CD4-positive, alpha-beta T cell treated with Interleukin-17A for 1 hour (primary cell): ENCODE results near the gene TBX10.
"Not testable (repeated sequence)": the region's sequence is repeated elsewhere in the genome, so short reads cannot be mapped to it uniquely, and the experiment has no call there.

Source experiments
- DNase-seq: peaks from one replicate; pipeline ENCODE4 v3.0.0-alpha.2; 2020

The TBX10 gene

DNA sequence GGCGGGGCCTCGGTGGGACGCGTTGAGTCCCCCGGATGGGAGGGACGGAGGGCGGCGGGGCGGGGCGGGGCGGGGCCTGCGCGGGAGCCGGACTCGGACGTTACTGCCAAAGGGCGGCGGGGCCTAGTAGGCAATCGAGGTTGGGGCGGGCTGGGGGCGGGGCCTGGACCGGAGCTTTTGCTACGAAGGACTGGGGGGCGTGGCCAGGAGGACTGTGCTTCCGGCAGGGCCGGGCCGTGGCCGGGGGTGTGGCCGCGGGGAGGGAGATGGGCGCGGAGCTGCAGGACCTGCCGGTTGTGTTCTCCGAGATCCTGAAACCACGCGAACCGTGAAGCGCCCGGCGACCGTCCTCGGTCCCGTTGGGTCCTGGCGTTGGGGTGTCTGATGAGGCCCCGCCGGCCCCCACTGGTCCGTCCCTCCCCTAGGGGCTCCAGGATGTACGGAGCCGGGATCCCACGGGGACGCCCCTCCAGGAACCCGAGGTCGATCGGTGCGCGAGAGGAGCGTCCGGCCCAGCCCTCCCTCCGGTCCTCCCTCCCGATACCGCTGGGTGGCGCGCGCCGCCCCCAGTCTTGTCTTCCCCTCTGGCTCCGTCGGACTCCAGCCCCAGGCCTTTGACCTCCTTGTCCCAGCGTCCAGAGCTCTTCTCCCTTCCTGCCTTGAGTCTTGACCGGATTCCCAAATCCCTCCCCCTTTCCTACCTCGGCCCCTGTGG, 9.2 kb downstream of the TBX10 start:
- peak; percentile 96 for DNase-seq

DNA sequence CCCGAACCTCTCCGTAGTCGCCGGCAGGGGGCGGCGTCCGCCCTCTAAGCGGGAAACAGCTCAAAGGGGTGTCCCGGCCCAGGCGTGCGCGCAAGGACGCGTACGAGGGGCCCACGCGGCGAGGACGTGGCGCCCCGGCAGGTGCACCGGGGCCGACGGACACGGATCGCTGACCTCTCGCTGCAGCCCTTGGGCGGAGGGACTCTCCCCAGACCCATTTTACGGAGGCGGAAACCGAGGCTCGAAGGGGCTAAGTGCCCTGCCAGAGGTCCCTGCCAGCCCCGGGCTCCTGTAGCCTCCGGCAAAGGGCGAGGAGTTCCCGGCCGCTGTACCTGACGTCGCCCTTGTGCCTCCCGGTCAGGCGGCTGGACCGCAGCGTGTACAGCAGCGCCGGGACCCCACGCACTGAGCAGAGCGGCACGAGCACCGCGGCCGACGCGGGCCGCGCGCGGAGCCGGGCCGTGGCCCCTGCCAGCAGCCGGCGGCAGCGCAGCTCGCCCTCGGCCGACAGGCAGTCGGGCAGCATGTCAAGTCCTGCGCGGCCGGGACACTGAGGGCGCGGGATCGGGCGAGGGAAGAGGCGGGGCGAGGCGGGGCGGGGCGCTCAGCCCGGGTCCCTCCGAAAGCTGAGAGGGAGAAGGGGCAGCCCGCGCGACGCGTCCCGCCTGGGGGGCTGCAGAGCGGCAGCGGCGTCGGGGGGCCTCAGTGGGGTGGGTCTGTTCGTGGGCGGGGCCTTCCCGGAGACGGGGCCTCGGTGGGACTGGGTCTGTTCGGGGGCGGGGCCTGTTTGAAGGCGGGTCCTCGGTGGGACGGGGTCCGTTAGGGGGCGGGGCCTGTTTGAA, 10.0 kb downstream of the TBX10 start, which contains the start of gene NUDT8:
Gene NUDT8, minus strand, starts transcription at position 552 of the 842 bp plus-strand sequence. Its CDS starts 26 bp downstream, at position 526.
- peak; percentile 88 for DNase-seq

DNA sequence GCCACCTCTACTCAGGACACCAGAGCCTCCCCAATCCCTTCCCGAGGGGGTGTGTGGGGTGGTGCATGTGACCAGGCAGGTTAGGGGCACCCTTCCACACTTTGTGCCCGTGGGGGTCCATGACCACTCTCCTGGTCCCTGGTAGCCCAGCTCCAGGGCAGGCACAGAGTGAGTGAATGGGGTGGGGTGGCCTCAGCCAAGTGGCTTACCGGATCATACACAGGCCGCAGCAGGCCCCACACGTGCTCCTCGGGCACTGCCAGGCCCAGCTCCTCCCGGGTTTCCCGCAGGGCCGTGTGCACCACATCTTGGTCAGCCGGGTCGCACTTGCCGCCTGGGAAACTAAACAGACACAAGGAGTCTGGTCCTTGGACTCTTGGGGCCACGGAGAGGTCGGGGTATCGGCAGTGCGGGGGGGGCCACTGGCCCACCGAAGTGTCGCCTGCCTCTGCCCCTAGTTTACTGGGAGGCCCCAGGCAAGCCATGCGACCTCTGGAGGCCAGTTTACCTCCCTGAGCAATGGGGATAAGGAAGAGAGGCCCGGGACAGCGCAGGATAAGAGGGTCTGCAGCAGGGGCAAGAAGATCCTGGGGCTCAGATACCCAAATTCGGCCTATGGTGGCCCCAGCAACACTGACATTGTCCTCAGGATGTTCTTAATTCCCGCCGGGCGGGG, 10.7 kb downstream of the TBX10 start:
- DNase-seq, result no peak

DNA sequence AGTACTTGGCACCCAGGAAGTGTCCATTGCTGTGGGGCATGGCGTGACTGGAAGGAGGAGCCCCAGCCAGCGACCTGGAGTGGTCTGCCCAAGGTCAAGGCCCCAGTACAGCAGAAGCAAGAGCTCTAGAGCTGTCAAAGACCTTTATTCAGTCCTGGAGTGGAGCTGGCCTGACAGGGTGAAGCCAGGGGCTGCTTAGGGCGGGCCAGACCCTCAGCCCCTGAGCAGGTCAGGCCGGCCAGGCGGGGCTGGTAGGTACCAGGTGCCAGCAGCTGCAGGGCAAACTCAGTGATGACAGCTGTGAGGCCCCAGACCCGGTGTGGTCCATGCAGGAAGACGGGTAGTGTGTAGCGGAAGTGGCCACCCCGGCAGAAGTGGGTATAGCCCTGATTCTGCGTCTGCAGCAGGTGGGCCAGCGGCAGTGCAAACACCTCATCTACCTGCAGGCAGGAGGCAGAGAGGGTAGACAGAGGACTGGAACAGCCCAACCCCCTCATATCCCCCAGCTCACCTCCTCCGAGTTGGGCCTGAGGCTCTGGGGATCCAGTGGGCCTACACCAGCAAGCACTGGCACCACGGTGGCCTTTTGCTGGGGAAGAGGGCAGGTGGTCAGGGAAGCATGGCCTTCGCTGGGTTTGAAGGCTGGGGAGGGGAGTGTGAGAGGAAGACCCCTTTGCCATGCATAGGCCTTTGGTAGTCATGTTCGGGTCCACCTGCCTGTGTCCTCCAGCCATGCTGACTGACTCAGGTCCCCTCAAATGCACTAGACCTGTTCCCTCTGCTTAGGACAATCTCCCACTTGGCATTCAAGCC, 11.5 kb downstream of the TBX10 start:
- DNase-seq, result no peak

DNA sequence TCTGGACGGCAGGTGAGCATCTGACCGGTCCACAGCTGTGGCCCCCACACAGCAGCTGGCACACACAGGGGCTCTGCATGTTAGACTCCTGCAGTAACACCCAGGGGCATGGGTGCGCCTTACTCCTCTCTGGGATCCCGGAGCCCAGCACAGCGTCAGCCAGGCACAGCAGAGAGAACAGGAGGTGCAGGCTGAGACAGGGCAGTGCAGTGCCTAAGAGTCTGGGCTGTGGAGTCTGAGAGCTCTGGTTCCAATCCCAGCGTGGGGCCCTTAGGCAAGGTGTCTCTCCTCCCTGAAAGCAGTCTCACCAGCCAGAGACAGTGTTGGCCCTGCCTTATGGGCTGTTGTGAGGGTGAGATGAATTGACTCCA, 12.1 kb downstream of the TBX10 start:
- no peak for DNase-seq

DNA sequence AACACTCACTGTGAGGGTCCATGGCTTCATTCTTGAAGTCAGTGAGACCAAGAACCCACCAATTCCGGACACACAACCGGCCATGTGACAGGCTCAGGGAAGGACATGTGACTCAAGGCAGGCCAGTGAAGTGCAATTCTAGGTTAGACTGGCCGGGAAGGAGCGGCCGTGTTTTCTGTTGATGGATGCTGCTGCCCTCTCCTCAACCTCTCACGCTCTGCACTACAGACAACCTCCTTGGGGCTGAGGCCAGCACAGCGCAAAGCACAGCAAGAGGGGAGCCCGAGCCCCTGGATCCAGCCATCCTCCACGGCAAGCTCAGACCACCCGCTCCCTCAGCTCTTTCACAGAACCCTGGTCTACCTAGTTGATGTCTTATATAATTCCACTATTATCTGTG, 12.6 kb downstream of the TBX10 start:
- no peak for DNase-seq

DNA sequence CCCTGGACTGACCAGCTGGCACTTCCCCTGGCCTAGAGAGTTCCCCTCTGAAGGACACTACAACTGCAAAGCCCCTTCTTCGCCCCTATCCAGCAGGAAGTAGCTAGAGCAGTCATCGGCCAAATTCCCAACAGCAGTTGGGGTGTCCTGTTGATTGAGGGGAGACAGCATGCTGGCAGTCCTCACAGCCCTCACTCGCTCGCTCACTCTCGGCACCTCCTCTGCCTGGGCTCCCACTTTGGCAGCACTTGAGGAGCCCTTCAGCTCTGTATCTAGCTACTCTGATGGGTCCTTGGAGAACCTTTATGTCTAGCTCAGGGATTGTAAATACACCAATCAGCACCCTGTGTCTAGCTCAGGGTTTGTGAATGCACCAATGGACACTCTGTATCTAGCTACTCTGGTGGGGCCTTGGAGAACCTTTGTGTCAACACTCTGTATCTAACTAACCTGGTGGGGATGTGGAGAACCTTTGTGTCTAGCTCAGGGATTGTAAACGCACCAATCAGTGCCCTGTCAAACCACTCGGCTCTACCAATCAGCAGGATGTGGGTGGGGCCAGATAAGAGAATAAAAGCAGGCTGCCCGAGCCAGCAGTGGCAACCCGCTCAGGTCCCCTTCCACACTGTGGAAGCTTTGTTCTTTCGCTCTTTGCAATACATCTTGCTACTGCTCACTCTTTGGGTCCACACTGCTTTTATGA, 13.3 kb downstream of the TBX10 start:
- DNase-seq, result not testable (repeated sequence)

DNA sequence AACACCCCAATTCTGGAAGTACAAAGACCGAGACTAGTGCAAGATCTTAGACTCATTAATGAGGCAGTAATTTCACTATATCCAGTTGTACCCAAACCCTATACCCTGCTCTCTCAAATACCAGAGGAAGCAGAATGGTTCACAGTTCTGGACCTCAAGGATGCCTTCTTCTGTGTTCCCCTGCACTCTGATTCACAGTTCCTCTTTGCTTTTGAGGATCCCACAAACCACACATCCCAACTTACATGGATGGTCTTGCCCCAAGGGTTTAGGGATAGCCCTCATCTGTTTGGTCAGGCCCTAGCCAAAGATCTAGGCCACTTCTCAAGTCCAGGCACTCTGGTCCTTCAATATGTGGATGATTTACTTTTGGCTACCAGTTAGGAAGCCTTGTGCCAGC, 15.8 kb downstream of the TBX10 start:
- not testable (repeated sequence) for DNase-seq

DNA sequence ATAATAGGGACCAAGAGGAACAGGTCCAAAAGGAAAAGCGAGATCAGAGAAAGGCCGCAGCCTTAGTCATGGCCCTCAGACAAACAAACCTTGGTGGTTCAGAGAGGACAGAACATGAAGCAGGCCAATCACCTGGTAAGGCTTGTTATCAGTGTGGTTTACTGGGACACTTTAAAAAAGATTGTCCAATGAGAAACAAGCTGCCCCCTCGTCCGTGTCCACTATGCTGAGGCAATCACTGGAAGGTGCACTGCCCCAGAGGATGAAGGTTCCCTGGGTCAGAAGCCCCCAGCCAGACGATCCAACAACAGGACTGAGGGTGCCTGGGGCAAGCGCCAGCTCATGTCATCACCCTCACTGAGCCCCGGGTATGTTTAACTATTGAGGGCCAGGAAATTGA, 16.7 kb downstream of the TBX10 start:
- DNase-seq, result not testable (repeated sequence)

DNA sequence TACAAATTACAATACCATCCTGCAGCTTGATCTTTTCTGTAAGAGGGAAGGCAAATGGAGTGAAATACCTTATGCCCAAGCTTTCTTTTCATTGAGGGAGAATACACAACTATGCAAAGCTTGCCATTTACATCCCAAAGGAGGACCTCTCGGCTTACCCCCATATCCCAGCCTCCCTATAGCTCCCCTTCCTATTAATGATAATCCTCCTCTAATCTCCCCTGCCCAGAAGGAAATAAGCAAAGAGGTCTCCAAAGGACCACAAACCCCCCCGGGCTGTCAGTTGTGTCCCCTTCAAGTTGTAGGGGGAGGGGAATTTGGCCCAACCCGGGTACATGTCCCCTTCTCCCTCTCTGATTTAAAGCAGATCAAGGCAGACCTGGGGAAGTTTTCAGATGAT, 17.6 kb downstream of the TBX10 start:
- not testable (repeated sequence) for DNase-seq

DNA sequence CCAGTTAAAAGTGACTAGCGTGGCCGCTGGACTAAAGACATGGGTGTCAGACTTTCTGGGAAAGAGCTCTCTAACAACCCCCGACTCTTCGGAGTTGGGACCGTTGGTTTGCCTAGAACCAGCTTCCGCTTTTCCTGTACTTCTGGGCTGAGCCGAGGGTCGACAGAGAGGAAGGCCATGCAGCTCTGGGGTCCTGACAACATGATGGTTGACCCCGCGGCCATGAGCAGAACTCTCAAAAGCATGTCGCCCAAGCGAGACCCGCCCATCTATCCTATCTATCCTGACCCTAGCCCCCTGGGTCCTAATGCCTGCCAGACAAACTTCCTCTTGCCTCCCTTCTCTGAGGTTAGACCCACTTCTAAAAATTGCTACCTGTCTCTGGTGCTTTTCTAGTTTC, 18.9 kb downstream of the TBX10 start:
- DNase-seq, result not testable (repeated sequence)

DNA sequence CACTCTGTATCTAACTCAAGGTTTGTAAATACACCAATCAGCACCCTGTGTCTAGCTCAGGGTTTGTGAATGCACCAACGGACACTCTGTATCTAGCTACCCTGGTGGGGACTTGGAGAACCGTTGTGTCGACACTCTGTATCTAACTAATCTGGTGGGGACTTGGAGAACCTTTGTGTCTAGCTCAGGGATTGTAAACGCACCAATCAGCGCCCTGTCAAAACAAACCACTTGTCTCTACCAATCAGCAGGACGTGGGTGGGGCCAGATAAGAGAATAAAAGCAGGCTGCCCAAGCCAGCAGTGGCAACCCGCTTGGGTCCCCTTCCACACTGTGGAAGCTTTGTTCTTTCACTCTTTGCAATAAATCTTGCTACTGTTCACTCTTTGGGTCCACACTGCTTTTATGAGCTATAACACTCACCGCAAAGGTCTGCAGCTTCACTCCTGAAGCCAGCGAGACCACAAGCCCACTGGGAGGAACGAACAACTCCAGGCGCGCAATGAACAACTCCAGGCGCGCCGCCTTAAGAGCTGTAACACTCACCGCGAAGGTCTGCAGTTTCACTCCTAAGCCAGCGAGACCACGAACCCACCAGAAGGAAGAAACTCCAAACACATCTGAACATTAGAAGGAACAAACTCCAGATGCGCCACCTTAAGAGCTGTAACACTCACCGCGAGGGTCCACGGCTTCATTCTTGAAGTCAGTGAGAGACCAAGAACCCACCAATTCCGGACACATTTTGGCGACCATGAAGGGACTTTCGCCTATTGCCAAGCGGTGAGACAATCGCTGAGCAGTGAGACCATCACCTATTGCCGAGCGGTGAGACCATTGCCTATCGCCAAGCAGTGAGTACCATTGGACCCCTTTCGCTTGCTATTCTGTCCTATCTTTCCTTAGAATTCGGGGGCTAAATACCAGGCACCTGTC, 19.6 kb downstream of the TBX10 start:
- DNase-seq, result not testable (repeated sequence)

DNA sequence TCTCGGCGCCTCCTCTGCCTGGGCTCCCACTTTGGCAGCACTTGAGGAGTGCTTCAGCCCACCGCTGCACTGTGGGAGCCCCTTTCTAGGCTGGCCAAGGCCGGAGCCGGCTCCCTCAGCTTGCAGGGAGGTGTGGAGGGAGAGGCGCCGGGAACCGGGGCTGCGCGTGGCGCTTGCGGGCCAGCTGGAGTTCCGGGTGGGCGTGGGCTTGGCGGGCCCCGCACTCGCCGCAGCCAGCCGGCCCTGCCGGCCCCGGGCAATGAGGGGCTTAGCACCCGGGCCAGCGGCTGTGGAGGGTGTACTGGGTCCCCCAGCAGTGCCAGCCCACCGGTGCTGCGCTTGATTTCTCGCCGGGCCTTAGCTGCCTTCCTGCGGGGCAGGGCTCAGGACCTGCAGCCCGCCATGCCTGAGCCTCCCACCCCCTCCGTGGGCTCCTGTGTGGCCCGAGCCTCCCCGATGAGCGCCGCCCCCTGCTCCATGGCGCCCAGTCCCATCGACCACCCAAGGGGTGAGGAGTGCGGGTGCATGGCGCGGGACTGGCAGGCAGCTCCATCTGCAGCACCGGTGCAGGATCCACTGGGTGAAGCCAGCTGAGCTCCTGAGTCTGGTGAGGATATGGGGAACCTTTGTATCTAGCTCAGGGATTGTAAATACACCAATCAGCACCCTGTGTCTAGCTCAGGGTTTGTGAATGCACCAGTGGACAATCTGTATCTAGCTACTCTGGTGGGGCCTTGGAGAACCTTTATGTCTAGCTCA, 20.5 kb downstream of the TBX10 start:
- DNase-seq, result not testable (repeated sequence)

DNA sequence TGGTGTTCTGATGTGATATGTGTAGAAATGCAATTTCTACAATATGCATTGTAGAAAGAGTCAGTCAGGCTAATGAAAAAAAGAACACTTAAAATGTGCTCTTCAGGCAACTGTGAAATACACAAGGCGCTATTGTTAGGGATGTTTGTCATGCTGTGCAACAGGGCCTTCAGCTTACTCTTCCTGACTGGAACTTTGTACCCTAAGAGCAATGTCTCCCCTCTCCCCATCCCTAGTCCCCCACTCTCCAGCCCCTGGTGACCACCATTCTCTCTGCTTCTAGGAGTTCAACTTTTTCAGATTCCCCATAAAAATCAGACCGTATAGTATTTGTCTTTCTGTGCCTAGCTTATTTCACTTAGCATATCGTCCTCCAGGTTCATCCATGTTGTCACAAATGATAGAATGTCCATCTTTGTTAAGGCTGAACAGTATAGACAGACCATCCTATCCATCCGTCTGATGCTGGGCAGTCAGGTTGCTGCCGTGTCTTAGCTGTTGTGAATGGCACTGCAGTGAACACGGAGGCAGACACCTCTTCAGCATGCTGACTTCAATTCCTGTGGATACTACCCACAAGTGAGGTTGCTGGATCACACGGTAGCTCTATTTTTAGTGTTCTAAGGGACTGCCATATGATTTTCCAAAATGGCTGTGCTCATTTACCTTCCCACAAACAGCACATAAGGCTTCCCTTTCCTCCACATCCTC, 22.2 kb downstream of the TBX10 start:
- no peak for DNase-seq

DNA sequence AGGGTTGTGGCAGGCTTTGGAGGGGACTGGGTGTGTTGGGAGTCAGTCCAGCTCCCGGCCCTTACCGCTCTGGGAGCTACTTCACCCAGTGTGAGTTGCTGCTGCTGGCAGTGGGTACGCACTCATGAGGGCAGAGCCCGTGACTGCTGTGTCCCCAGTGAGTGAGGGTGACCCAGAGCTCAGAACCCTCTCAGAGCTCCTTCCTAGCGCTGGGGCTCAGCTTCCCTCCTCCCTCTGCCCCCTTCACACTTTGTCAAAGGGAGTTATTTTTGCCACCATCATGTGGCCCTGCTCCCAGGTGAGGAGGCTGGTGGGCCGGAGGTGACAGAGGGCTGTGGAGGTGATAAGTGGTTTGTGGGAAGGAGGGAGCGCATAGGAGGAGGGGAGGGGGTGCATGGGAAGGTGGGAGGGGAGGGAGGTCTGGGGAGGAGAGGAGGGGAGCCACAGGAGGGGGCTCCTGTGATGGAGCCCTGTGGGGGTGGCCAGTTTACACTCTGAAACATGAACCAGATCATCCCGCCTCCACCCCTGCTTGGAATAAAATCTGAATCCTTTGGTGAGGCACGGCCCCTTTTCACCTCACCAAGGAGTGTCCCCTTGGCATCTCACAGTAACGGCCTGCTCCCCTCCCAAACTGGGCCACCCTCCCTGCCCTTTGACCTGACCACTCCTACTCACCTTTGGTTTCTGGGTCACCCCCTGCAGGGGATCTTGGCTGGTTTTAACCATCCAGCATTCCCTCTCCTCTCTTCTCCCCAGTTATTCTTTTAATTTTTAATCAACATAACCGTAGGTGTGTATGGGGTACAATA, 22.9 kb downstream of the TBX10 start:
- no peak for DNase-seq

DNA sequence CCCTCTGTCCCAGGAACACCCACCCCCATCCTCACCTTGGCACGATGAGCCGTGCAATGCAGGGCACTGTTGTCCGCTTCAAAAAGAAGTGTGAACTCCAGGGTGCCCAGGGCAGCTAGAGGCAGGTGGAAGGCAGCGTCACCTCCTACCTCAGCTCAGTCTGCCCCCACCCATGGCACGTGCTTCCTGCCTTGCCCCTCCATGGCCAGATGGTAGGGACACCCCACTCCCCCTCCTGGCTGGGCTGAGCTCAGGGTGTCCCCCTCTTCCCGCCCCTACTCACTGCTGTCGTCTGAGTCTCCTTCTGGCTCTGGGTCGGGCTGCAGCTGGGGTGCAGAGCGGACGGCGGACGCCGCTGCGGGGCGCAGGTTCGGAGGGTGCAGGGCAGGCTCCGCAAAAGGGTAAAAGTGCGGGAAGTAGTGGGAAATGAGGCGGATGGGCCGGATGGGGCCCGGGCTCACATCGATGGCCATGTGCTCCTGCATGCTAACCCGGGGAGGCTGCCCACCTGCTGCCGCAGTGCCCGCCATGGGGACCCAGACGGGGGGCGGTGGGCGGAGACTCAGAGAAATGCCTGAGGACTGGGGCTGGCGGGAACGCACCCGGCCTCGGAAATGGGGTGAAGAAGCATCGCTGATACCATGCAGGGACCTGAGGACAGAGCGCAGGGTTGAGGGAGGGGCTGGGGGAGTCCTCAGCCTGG, 23.7 kb downstream of the TBX10 start:
- DNase-seq, result peak; percentile 36
